Panc1 (cell line): Measurements from ENCODE around the gene PDZD4.

ENCODE experiments used
- CTCF ChIP-seq: fragments of 450-650 bp; IDR thresholded peaks from 2 replicates; pipeline ENCODE4 v1.5.1; 2017; ENCODE audit warnings: mild to moderate bottlenecking
- POLR2AphosphoS5 ChIP-seq: IDR thresholded peaks from 2 replicates; pipeline ENCODE4 v1.6.1; 2012; ENCODE audit warnings: mild to moderate bottlenecking, low read depth, low read length, moderate library complexity
- REST ChIP-seq, 2 experiments: IDR thresholded peaks; 2 replicates each; pipeline ENCODE4 v1.6.1; 2011 to 2012; ENCODE audit warnings: low read depth in 2 of 2, control low read depth in 1 of 2, low read length in 1 of 2, mild to moderate bottlenecking in 1 of 2, moderate library complexity in 1 of 2; ENCODE audit not compliant: insufficient read depth in 1 of 2
- SIN3A ChIP-seq: IDR thresholded peaks from 2 replicates; pipeline ENCODE4 v1.6.1; 2012; ENCODE audit warnings: low read depth, mild to moderate bottlenecking, low read length, moderate library complexity, borderline replicate concordance; ENCODE audit not compliant: insufficient read depth
- TCF7L2 ChIP-seq: IDR thresholded peaks from 2 replicates; pipeline ENCODE4 v1.6.1; 2011; ENCODE audit warnings: mild to moderate bottlenecking, low read depth, low read length, inconsistent platforms

- no peak for TF ChIP-seq CTCF
- no peak for TF ChIP-seq POLR2AphosphoS5
- no peak for TF ChIP-seq REST (IDR thresholded peaks at IDR 0.05; ENCODE audit: insufficient read depth in 1 of 2, low read depth in 2 of 2, low read length in 1 of 2)
- TF ChIP-seq SIN3A = no peak
- TF ChIP-seq TCF7L2 = no peak
Measured at GRCh38 chrX:153764786-153765137, 65.6 kb downstream of the PDZD4 start.
